Activated CD4-positive, alpha-beta T cell treated with anti-CD3 and anti-CD28 coated beads, Interleukin-2, amount 10 ng/mL, durations not matched to agents 7 days and 5 days (primary cell): ENCODE results near the gene KRTAP5-6. TPM values are rescaled to one million over a fixed set of nuclear protein-coding genes. Genes with fewer than 3 reads are reported as not detected.
"Not testable (repeated sequence)": the region's sequence is repeated elsewhere in the genome, so short reads cannot be mapped to it uniquely, and the experiment has no call there.

Experiments
- CTCF ChIA-PET: fragments of 350-600 bp; sonication (Branson Sonifier 250); formaldehyde crosslinking; loops from one replicate; lab custom pipeline; 2021; ENCODE audit warnings: antibody characterized with exemption; lab: Charles Lee
- POLR2A ChIA-PET: fragments of 350-600 bp; sonication (Branson Sonifier 250); formaldehyde crosslinking; loops from one replicate; lab custom pipeline; 2021; ENCODE audit warnings: antibody characterized with exemption; lab: Charles Lee
- DNase-seq: peaks from one replicate; pipeline ENCODE4 v3.0.0-alpha.2; 2020
- H3K27ac Mint-ChIP-seq: one replicate; pipeline ENCODE4 v1.8.0; 2021; ENCODE audit warnings: mild to moderate bottlenecking, moderate library complexity, mixed read lengths
- H3K27me3 Mint-ChIP-seq: one replicate; pipeline ENCODE4 v1.8.0; 2021; ENCODE audit warnings: mixed read lengths
- H3K36me3 Mint-ChIP-seq: one replicate; pipeline ENCODE4 v1.8.0; 2021; ENCODE audit warnings: low read depth, mixed read lengths
- H3K4me1 Mint-ChIP-seq: one replicate; pipeline ENCODE4 v1.8.0; 2021; ENCODE audit warnings: mixed read lengths
- H3K4me3 Mint-ChIP-seq: one replicate; pipeline ENCODE4 v1.8.0; 2021; ENCODE audit warnings: mild to moderate bottlenecking, moderate library complexity, mixed read lengths
- H3K9me3 Mint-ChIP-seq: one replicate; pipeline ENCODE4 v1.8.0; 2021; ENCODE audit warnings: mixed read lengths
- total RNA-seq, 2 experiments: library from RNA; stranded (reverse); gene quantifications; one replicate each; pipeline ENCODE4 v1.2.3, GENCODE V29; 2021

Gene KRTAP5-6
- total RNA-seq, 2 experiments from 2014 or later: not detected

- H3K27ac Mint-ChIP-seq: no peak overlapping the region
- H3K27me3 Mint-ChIP-seq: peaks cover 7% of the 10 kb centered on the region
- POLR2A ChIA-PET: no interaction called here
- H3K36me3 Mint-ChIP-seq: no peaks in the 10 kb centered on the region
- CTCF ChIA-PET: interaction anchor here (0.6 to 1.5 kb wide), 2 partner anchors 39 to 56 kb away, joined by 3 to 4 read pairs; no protein-coding TSS in a partner anchor
- H3K4me3 Mint-ChIP-seq: no peak overlapping the region
- no peaks in the 10 kb centered on the region for H3K9me3 Mint-ChIP-seq
- no peak for DNase-seq
- peaks cover 7% of the 10 kb centered on the region for H3K4me1 Mint-ChIP-seq
Measured at GRCh38 chr11:1654388-1655167, 42.4 kb upstream of the KRTAP5-6 start.

- H3K27me3 Mint-ChIP-seq: peaks cover 15% of the 10 kb centered on the region
- H3K27ac Mint-ChIP-seq: no peak overlapping the region
- H3K4me3 Mint-ChIP-seq: no peak overlapping the region
- H3K9me3 Mint-ChIP-seq: no peaks in the 10 kb centered on the region
- DNase-seq: no peak
- peaks cover 15% of the 10 kb centered on the region for H3K4me1 Mint-ChIP-seq
- POLR2A ChIA-PET: no interaction called here
- CTCF ChIA-PET: interaction anchor here (1.5 kb wide), 1 partner anchor 38 kb away, joined by 4 read pairs; no protein-coding TSS in a partner anchor
- no peaks in the 10 kb centered on the region for H3K36me3 Mint-ChIP-seq
Measured at GRCh38 chr11:1655168-1656060, 41.6 kb upstream of the KRTAP5-6 start.

GRCh38 chr11:1656061-1656441 lies 40.9 kb upstream of the KRTAP5-6 start:
- ChIA-PET POLR2A (no interaction called here), CTCF (no interaction called here)
- peaks cover 19% of the 10 kb centered on the region for H3K27me3 Mint-ChIP-seq
- H3K36me3 Mint-ChIP-seq: no peaks in the 10 kb centered on the region
- no peak overlapping the region for H3K27ac Mint-ChIP-seq
- no peak for DNase-seq
- H3K4me3 Mint-ChIP-seq: no peak overlapping the region
- H3K4me1 Mint-ChIP-seq: peaks cover 16% of the 10 kb centered on the region
- H3K9me3 Mint-ChIP-seq: no peaks in the 10 kb centered on the region

GRCh38 chr11:1656670-1657069 lies 40.3 kb upstream of the KRTAP5-6 start:
- no peaks in the 10 kb centered on the region for H3K9me3 Mint-ChIP-seq
- H3K4me3 Mint-ChIP-seq: no peak overlapping the region
- no peak for DNase-seq
- H3K27ac Mint-ChIP-seq: no peak overlapping the region
- H3K27me3 Mint-ChIP-seq: peaks cover 17% of the 10 kb centered on the region
- no peaks in the 10 kb centered on the region for H3K36me3 Mint-ChIP-seq
- POLR2A ChIA-PET: no interaction called here
- CTCF ChIA-PET: no interaction called here
- H3K4me1 Mint-ChIP-seq: peaks cover 16% of the 10 kb centered on the region

- peaks cover 27% of the 10 kb centered on the region for H3K27me3 Mint-ChIP-seq
- H3K36me3 Mint-ChIP-seq: no peaks in the 10 kb centered on the region
- H3K4me3 Mint-ChIP-seq: no peak overlapping the region
- POLR2A ChIA-PET: no interaction called here
- CTCF ChIA-PET: interaction anchor here (0.8 kb wide), 1 partner anchor 173 kb away, joined by 3 read pairs; no protein-coding TSS in a partner anchor
- H3K4me1 Mint-ChIP-seq: peaks cover 16% of the 10 kb centered on the region
- peak overlapping the region; percentile 68 for H3K27ac Mint-ChIP-seq
- peak; percentile 20 for DNase-seq
- no peaks in the 10 kb centered on the region for H3K9me3 Mint-ChIP-seq
Measured at GRCh38 chr11:1659506-1659905, 37.5 kb upstream of the KRTAP5-6 start.

- H3K4me1 Mint-ChIP-seq: peaks cover 16% of the 10 kb centered on the region
- H3K4me3 Mint-ChIP-seq: no peak overlapping the region
- H3K9me3 Mint-ChIP-seq: no peaks in the 10 kb centered on the region
- ChIA-PET POLR2A (no interaction called here), CTCF (interaction anchor here (0.8 kb wide), 1 partner anchor 172 kb away, joined by 3 read pairs; no protein-coding TSS in a partner anchor)
- peaks cover 27% of the 10 kb centered on the region for H3K27me3 Mint-ChIP-seq
- no peaks in the 10 kb centered on the region for H3K36me3 Mint-ChIP-seq
- peak overlapping the region; percentile 81 for H3K27ac Mint-ChIP-seq
- no peak for DNase-seq
Measured at GRCh38 chr11:1660111-1660867, 36.7 kb upstream of the KRTAP5-6 start.

- H3K9me3 Mint-ChIP-seq, DNase-seq, CTCF ChIA-PET, H3K27ac Mint-ChIP-seq, POLR2A ChIA-PET, H3K36me3 Mint-ChIP-seq, H3K4me3 Mint-ChIP-seq: not testable (repeated sequence)
- Mint-ChIP-seq H3K27me3 (peaks cover 27% of the 10 kb centered on the region), H3K4me1 (peaks cover 16% of the 10 kb centered on the region)
Measured at GRCh38 chr11:1661454-1662269, 35.3 kb upstream of the KRTAP5-6 start.

GRCh38 chr11:1662699-1663283 lies 34.2 kb upstream of the KRTAP5-6 start:
- POLR2A ChIA-PET, H3K27ac Mint-ChIP-seq, H3K9me3 Mint-ChIP-seq, H3K4me3 Mint-ChIP-seq, DNase-seq, CTCF ChIA-PET, H3K36me3 Mint-ChIP-seq: not testable (repeated sequence)
- Mint-ChIP-seq H3K4me1 (peaks cover 16% of the 10 kb centered on the region), H3K27me3 (peaks cover 27% of the 10 kb centered on the region)

GRCh38 chr11:1665313-1665712 lies 31.7 kb upstream of the KRTAP5-6 start:
- no peak for DNase-seq
- H3K4me3 Mint-ChIP-seq: no peak overlapping the region
- no peaks in the 10 kb centered on the region for H3K9me3 Mint-ChIP-seq
- ChIA-PET POLR2A (no interaction called here), CTCF (no interaction called here)
- no peaks in the 10 kb centered on the region for H3K36me3 Mint-ChIP-seq
- peaks cover 34% of the 10 kb centered on the region for H3K27me3 Mint-ChIP-seq
- H3K4me1 Mint-ChIP-seq: peaks cover 1% of the 10 kb centered on the region
- no peak overlapping the region for H3K27ac Mint-ChIP-seq

GRCh38 chr11:1667121-1667850 lies 29.7 kb upstream of the KRTAP5-6 start:
- no peak for DNase-seq
- POLR2A ChIA-PET: no interaction called here
- H3K27me3 Mint-ChIP-seq: peaks cover 30% of the 10 kb centered on the region
- H3K4me3 Mint-ChIP-seq: no peak overlapping the region
- CTCF ChIA-PET: no interaction called here
- H3K27ac Mint-ChIP-seq: no peak overlapping the region
- no peaks in the 10 kb centered on the region for H3K9me3 Mint-ChIP-seq
- H3K36me3 Mint-ChIP-seq: no peaks in the 10 kb centered on the region
- no peaks in the 10 kb centered on the region for H3K4me1 Mint-ChIP-seq

GRCh38 chr11:1667906-1668305 lies 29.1 kb upstream of the KRTAP5-6 start:
- Mint-ChIP-seq H3K36me3 (no peaks in the 10 kb centered on the region), H3K9me3 (no peaks in the 10 kb centered on the region), H3K4me1 (no peaks in the 10 kb centered on the region), H3K4me3 (no peak overlapping the region), H3K27me3 (peaks cover 30% of the 10 kb centered on the region), H3K27ac (peak overlapping the region; percentile 50)
- no peak for DNase-seq
- POLR2A ChIA-PET: no interaction called here
- CTCF ChIA-PET: no interaction called here
